K562 (cell line): ENCODE measurements around the gene PLXNB1. TPM values are rescaled to one million over a fixed set of nuclear protein-coding genes. Genes with fewer than 3 reads are reported as not detected.

ENCODE experiments used
- CBX1 ChIP-seq: sonication (generic); IDR thresholded peaks from 2 replicates; pipeline ENCODE4 v1.6.1; 2016; ENCODE audit warnings: antibody characterized with exemption, low read depth, mild to moderate bottlenecking
- CREB1 ChIP-seq, 2 experiments: sonication (generic) in 1 of 2; formaldehyde crosslinking in 1 of 2; IDR thresholded peaks; 2 replicates each; pipeline versions ENCODE4 v1.6.1 to v1.8.0; 2012 to 2022; ENCODE audit warnings: inconsistent platforms in 1 of 2, mild to moderate bottlenecking in 1 of 2, missing genetic modification reagents in 1 of 2, moderate library complexity in 1 of 2
- CXXC5 ChIP-seq: fragments of 250-450 bp; sonication (Bioruptor Pico); IDR thresholded peaks from 2 replicates; pipeline ENCODE4 v1.8.0; 2022; ENCODE audit warnings: inconsistent platforms, mild to moderate bottlenecking, moderate library complexity
- EP400 ChIP-seq: fragments of 450-650 bp; IDR thresholded peaks from 2 replicates; pipeline ENCODE4 v1.6.1; 2017; ENCODE audit warnings: antibody characterized with exemption, mild to moderate bottlenecking, moderate library complexity
- EZH2 ChIP-seq: IDR thresholded peaks from 2 replicates; pipeline ENCODE4 v1.6.1; 2012; ENCODE audit warnings: low read depth, mild to moderate bottlenecking, inconsistent platforms, low read length, borderline replicate concordance
- GABPB1 ChIP-seq: sonication (generic); formaldehyde crosslinking; IDR thresholded peaks from 2 replicates; pipeline ENCODE4 v1.8.0; 2022; ENCODE audit warnings: mild to moderate bottlenecking, missing genetic modification reagents
- GATAD2A ChIP-seq: fragments of 450-650 bp; IDR thresholded peaks from 2 replicates; pipeline ENCODE4 v1.6.1; 2017
- MAFK ChIP-seq: IDR thresholded peaks from 2 replicates; pipeline ENCODE4 v1.6.1; 2011; ENCODE audit warnings: low read length, improper control_type of control experiment
- MEIS2 ChIP-seq: fragments of 450-650 bp; IDR thresholded peaks from 2 replicates; pipeline ENCODE4 v1.6.1; 2014; ENCODE audit warnings: mild to moderate bottlenecking; ENCODE audit not compliant: partially characterized antibody
- NR2C1 ChIP-seq, 2 experiments: fragments of 450-650 bp; IDR thresholded peaks; 2 replicates each; pipeline ENCODE4 v1.6.1; 2017; ENCODE audit warnings: mild to moderate bottlenecking in 2 of 2, antibody characterized with exemption in 1 of 2, inconsistent platforms in 1 of 2, missing compliant biosample characterization in 1 of 2, missing genetic modification characterization in 1 of 2
- PTBP1 ChIP-seq: fragments of 200-400 bp; formaldehyde crosslinking; IDR thresholded peaks from 2 replicates; pipeline ENCODE4 v1.6.1; 2017; ENCODE audit warnings: low read depth, low read length
- RERE ChIP-seq: sonication (generic); formaldehyde crosslinking; IDR thresholded peaks from 2 replicates; pipeline ENCODE4 v1.8.0; 2023; ENCODE audit warnings: missing genetic modification reagents, mild to moderate bottlenecking, borderline replicate concordance
- SIRT6 ChIP-seq: IDR thresholded peaks from one replicate; pipeline ENCODE4 v1.6.1; 2012; ENCODE audit warnings: low read depth, mild to moderate bottlenecking, control low read depth, inconsistent platforms, low read length, moderate library complexity
- SRSF7 ChIP-seq: fragments of 200-400 bp; formaldehyde crosslinking; optimal IDR thresholded peaks from 2 replicates; pipeline ENCODE3; 2017; ENCODE audit warnings: mild to moderate bottlenecking, low read depth, low read length
- STAG1 ChIP-seq: sonication (generic); formaldehyde crosslinking; IDR thresholded peaks from 2 replicates; pipeline ENCODE4 v1.5.0; 2020; ENCODE audit warnings: missing genetic modification reagents, borderline replicate concordance
- ZFP91 ChIP-seq: sonication (generic); formaldehyde crosslinking; IDR thresholded peaks from 2 replicates; pipeline ENCODE4 v1.8.0; 2022; ENCODE audit warnings: mild to moderate bottlenecking, missing genetic modification reagents
- ZNF507 ChIP-seq: conservative IDR thresholded peaks from 2 replicates; pipeline ENCODE4 v1.6.1; 2017; ENCODE audit warnings: missing genetic modification characterization, missing compliant biosample characterization
- ZNF586 ChIP-seq: fragments of 450-650 bp; formaldehyde crosslinking; conservative IDR thresholded peaks from 2 replicates; pipeline ENCODE4 v1.4.0; 2020; ENCODE audit warnings: mild to moderate bottlenecking, moderate library complexity
- ZNF668 ChIP-seq: fragments of 250-450 bp; sonication (Bioruptor Pico); IDR thresholded peaks from 2 replicates; pipeline ENCODE4 v1.8.0; 2022; ENCODE audit warnings: mild to moderate bottlenecking, inconsistent platforms
- polyA plus RNA-seq, 8 experiments: library from polyadenylated mRNA; depleted of rRNA in 4 of 8; stranded (reverse) in 5 of 8; unstranded in 3 of 8; fragments of >200 nt; fragmentation: Nextera tagmentation in 2 of 8; fragmentation: Illumina TruSeq in 1 of 8; extraction: Ambion mirVana in 2 of 8; extraction: Trizol in 1 of 8; gene quantifications; 2 replicates each; pipeline versions ENCODE4 v1.2.1 to v1.2.3, GENCODE V29; 2011 to 2014; ENCODE audit warnings: inconsistent platforms in 1 of 8, missing spikeins in 1 of 8
- total RNA-seq, 7 experiments: library from RNA; depleted of rRNA in 6 of 7; stranded (reverse); fragments of >200 nt in 6 of 7; fragmentation: Illumina TruSeq in 2 of 7; extraction: Trizol in 2 of 7; gene quantifications; 2 replicates each; pipeline versions ENCODE4 v1.2.1 to v1.2.3, GENCODE V29; 2011 to 2021; ENCODE audit warnings: low replicate concordance in 1 of 7
- TF ChIP-seq, protein P1 (sequence below), 2 experiments: fragments of 450-650 bp in 1 of 2; sonication (generic) in 1 of 2; formaldehyde crosslinking in 1 of 2; IDR thresholded peaks in 1 of 2; conservative IDR thresholded peaks in 1 of 2; 2 replicates each; pipeline versions ENCODE4 v1.6.1 to v1.8.1; 2016 to 2023; ENCODE audit warnings: mild to moderate bottlenecking in 2 of 2, moderate library complexity in 2 of 2, inconsistent platforms in 1 of 2, missing genetic modification reagents in 1 of 2

The PLXNB1 gene
- total and polyA plus RNA-seq, 9 of the 15 experiments (the other 6 are each of a cell fraction or from before 2014, with no cell fraction given): 0.17 to 17.4 (median 6.0) TPM

GRCh38 chr3:48472923-48473616 is 43.2 kb upstream of the PLXNB1 start (continued):
- TF ChIP-seq GABPB1 (CRISPR knock-in tag) (0 out of 2 replicates have a peak, but pooled peaks have one; percentile 22), CREB1 (IDR thresholded peaks at IDR 0.05) (peak; percentile 80), CREB1 (CRISPR knock-in tag; IDR thresholded peaks at IDR 0.05) (peak; percentile 78), ZNF586 (CRISPR knock-in tag) (no peak), EZH2 (no peak), STAG1 (CRISPR knock-in tag) (no peak), NR2C1 (IDR thresholded peaks at IDR 0.05) (no peak), NR2C1 (tag; IDR thresholded peaks at IDR 0.05) (0 out of 2 replicates have a peak, but pooled peaks have one; percentile 6), PTBP1 (no peak), ZFP91 (CRISPR knock-in tag) (peak; percentile 87), CBX1 (no peak), ZNF507 (tag) (no peak), RERE (CRISPR knock-in tag) (no peak), MEIS2 (peak; percentile 4), CXXC5 (CRISPR knock-in tag) (peak; percentile 52; the same call in 1 of the 2 replicates), EP400 (peak; percentile 93), GATAD2A (0 out of 2 replicates have a peak, but pooled peaks have one; percentile 20), MAFK (no peak), ZNF668 (CRISPR knock-in tag) (no peak), SRSF7 (no peak), SIRT6 (no peak)
- TF ChIP-seq, protein P1, sequence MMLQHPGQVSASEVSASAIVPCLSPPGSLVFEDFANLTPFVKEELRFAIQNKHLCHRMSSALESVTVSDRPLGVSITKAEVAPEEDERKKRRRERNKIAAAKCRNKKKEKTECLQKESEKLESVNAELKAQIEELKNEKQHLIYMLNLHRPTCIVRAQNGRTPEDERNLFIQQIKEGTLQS (IDR thresholded peaks at IDR 0.05): peak; percentile 97
- TF ChIP-seq, protein P1 (CRISPR knock-in tag; conservative IDR thresholded peaks at IDR 0.05): no peak
